SU-DHL-6 (cell line): ENCODE results near the gene ZNF276.

Experiments used
- H2AFZ ChIP-seq: fragments of 200-600 bp; sonication (generic); 2 replicates; pipeline ENCODE4 v1.6.1; 2014; ENCODE audit warnings: low read depth, mild to moderate bottlenecking, moderate library complexity, mixed read lengths, antibody characterized with exemption, low read length; ENCODE audit not compliant: severe bottlenecking
- H3F3A ChIP-seq: fragments of 200-600 bp; shearing (Covaris generic); 2 replicates; pipeline ENCODE4 v1.6.0; 2016; ENCODE audit warnings: antibody characterized with exemption, mild to moderate bottlenecking; ENCODE audit not compliant: insufficient read depth
- H3K27ac ChIP-seq: fragments of 200-600 bp; sonication (generic); 2 replicates; pipeline ENCODE4 v1.5.1; 2016; ENCODE audit warnings: low read depth, mild to moderate bottlenecking, low read length, moderate library complexity, mixed read lengths
- H3K27me3 ChIP-seq: fragments of 200-600 bp; sonication (generic), shearing (Covaris generic); 2 replicates; pipeline ENCODE4 v1.6.0; 2014; ENCODE audit warnings: mild to moderate bottlenecking, low read length
- H3K36me3 ChIP-seq: fragments of 200-600 bp; sonication (generic); 2 replicates; pipeline ENCODE4 v1.6.1; 2014; ENCODE audit warnings: mild to moderate bottlenecking, low read length, mixed read lengths
- H3K4me2 ChIP-seq: fragments of 300-600, 200-600 bp; shearing (Covaris generic), sonication (generic); 2 replicates; pipeline ENCODE4 v1.6.0; 2014; ENCODE audit warnings: low read length, low read depth, mild to moderate bottlenecking; ENCODE audit not compliant: poor library complexity, severe bottlenecking
- H3K4me3 ChIP-seq: fragments of 200-600 bp; sonication (generic); 2 replicates; pipeline ENCODE4 v1.5.1; 2014; ENCODE audit warnings: antibody characterized with exemption, low read length, mild to moderate bottlenecking, mixed read lengths; ENCODE audit not compliant: insufficient read depth, poor library complexity, severe bottlenecking
- H3K79me2 ChIP-seq: fragments of 200-600 bp; sonication (generic); 2 replicates; pipeline ENCODE4 v1.6.1; 2014; ENCODE audit warnings: mild to moderate bottlenecking, low read length, moderate library complexity; ENCODE audit not compliant: insufficient read depth
- H3K9ac ChIP-seq: fragments of 200-600 bp; sonication (generic); 2 replicates; pipeline ENCODE4 v1.7.0; 2014; ENCODE audit warnings: mild to moderate bottlenecking, low read length
- H3K9me2 ChIP-seq: fragments of 200-600 bp; sonication (generic); replicated peaks from 2 replicates; pipeline ENCODE4 v1.6.1; 2014; ENCODE audit warnings: low read length; ENCODE audit not compliant: insufficient read depth
- H3K9me3 ChIP-seq: fragments of 200-600 bp; sonication (generic); 2 replicates; pipeline ENCODE4 v1.6.1; 2014; ENCODE audit warnings: low read length, mixed read lengths; ENCODE audit not compliant: insufficient read depth
- H4K20me1 ChIP-seq: fragments of 200-600 bp; sonication (generic); 2 replicates; pipeline ENCODE4 v1.6.1; 2014; ENCODE audit warnings: low read depth, mild to moderate bottlenecking, antibody characterized with exemption, low read length, moderate library complexity, mixed read lengths
- EZH2phosphoT487 ChIP-seq: fragments of 200-600 bp; sonication (generic), shearing (Covaris generic); conservative IDR thresholded peaks from 2 replicates; pipeline ENCODE4 v1.6.1; 2018; ENCODE audit warnings: mild to moderate bottlenecking, antibody characterized with exemption, low read length, moderate library complexity, mixed read lengths
- TF ChIP-seq, protein P1 (sequence below): fragments of 200-600 bp; sonication (generic); IDR thresholded peaks from one replicate; pipeline ENCODE4 v1.5.1; 2017; ENCODE audit warnings: antibody characterized with exemption, mild to moderate bottlenecking, low read length, moderate library complexity; ENCODE audit not compliant: insufficient read depth, poor library complexity, severe bottlenecking

The ZNF276 gene

DNA sequence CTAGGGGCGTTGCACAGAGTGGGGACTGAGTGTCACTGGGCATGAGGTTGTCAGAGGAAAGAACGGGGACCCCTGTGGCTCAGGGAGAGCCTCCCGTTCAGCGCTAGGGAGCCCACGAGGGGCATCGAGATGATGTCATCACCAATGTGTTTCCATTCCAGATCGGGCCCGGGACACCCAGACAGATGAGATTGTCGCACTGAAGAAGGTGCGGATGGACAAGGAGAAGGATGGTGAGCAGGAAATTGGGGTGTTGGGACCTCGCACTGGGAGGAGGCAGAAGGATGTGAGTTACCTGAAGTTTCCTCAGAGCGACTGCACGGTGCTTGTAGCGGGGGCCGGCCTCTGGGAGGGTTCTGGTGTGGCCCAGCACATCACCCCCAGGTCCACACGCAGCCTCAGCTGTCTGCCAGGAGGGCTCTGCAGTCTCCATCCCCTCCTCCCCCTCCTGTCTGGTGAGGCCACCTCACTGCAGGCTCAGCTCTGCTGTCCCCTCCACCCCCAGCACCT, 30.9 kb upstream of the ZNF276 start:
- no peak overlapping the region for H3K4me3 ChIP-seq
- no peak overlapping the region for H2AFZ ChIP-seq
- H3K9me2 ChIP-seq: no peaks in the 10 kb centered on the region
- TF ChIP-seq, protein P1, sequence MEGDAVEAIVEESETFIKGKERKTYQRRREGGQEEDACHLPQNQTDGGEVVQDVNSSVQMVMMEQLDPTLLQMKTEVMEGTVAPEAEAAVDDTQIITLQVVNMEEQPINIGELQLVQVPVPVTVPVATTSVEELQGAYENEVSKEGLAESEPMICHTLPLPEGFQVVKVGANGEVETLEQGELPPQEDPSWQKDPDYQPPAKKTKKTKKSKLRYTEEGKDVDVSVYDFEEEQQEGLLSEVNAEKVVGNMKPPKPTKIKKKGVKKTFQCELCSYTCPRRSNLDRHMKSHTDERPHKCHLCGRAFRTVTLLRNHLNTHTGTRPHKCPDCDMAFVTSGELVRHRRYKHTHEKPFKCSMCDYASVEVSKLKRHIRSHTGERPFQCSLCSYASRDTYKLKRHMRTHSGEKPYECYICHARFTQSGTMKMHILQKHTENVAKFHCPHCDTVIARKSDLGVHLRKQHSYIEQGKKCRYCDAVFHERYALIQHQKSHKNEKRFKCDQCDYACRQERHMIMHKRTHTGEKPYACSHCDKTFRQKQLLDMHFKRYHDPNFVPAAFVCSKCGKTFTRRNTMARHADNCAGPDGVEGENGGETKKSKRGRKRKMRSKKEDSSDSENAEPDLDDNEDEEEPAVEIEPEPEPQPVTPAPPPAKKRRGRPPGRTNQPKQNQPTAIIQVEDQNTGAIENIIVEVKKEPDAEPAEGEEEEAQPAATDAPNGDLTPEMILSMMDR: no peak
- no peak for TF ChIP-seq EZH2phosphoT487
- H3K27me3 ChIP-seq: no peaks in the 10 kb centered on the region
- no peak overlapping the region for H3K4me2 ChIP-seq
- H3F3A ChIP-seq: peaks cover 4% of the 10 kb centered on the region
- no peak overlapping the region for H3K9ac ChIP-seq
- H3K27ac ChIP-seq: no peak overlapping the region
- H3K79me2 ChIP-seq: peaks cover 8% of the 10 kb centered on the region
- no peaks in the 10 kb centered on the region for H4K20me1 ChIP-seq
- H3K9me3 ChIP-seq: no peaks in the 10 kb centered on the region
- H3K36me3 ChIP-seq: no peaks in the 10 kb centered on the region; the same call in 1 of the 2 replicates

DNA sequence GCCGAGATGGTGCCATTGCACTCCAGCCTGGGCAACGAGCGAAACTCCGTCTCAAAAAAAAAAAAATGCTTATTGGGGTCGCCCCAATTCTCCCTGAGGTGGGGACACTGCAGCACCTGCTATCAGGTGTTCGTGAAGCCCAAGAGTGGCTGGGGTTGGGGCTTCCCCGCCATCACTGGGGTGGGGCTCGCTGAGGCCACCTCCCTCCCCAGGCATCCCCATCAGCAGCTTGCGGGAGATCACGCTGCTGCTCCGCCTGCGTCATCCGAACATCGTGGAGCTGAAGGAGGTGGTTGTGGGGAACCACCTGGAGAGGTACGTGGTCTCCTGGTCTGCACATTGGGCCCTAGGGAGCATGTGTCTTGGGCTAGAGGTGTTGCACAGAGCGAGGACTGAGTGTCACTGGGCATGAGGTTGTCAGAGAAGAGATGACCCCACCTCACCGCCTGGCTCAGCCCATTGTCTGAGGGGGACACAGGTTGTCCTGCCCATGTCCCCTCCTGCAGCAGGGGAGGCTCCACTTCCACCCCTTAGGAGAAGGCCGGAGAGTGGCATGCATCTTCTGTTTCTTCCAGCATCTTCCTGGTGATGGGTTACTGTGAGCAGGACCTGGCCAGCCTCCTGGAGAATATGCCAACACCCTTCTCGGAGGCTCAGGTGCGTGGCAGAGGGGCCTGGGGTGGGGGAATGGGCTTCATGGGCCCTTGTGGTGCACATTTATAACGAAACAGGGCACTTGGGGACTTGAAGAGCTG, 29.9 kb upstream of the ZNF276 start:
- no peaks in the 10 kb centered on the region for H3K9me3 ChIP-seq
- H3K4me2 ChIP-seq: no peak overlapping the region
- no peak overlapping the region for H3K9ac ChIP-seq
- H3K27me3 ChIP-seq: no peaks in the 10 kb centered on the region
- H4K20me1 ChIP-seq: no peaks in the 10 kb centered on the region
- H3K36me3 ChIP-seq: no peaks in the 10 kb centered on the region
- H3F3A ChIP-seq: peaks cover 4% of the 10 kb centered on the region
- no peak overlapping the region for H3K27ac ChIP-seq
- H3K9me2 ChIP-seq: no peaks in the 10 kb centered on the region
- TF ChIP-seq EZH2phosphoT487: no peak
- TF ChIP-seq, protein P1: no peak
- H3K4me3 ChIP-seq: no peak overlapping the region
- no peak overlapping the region for H2AFZ ChIP-seq
- H3K79me2 ChIP-seq: peaks cover 8% of the 10 kb centered on the region

DNA sequence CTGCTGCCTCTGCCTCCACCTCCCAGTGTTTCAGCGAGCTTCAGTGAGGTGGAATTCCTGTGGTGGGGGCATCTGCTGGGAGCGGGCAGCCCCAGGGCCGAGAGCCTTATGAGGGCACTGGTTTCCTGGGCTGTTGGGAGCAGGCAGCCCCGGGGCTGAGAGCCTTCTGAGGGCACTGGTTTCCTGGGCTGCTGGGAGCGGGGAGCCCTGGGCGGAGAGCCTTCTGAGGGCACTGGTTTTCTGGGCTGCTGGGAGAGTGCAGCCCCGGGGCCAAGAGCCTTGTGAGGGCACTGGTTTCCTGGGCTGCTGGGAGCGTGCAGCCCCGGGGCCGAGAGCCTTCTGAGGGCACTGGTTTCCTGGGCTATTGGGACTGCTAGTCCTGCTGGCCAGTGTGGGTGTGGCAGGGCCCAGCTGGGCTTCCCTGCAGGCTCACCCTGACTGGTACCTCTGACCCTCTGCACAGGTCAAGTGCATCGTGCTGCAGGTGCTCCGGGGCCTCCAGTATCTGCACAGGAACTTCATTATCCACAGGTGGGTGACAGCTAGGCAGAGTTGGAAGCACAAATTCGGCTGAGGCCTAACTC, 29.3 kb upstream of the ZNF276 start:
- Histone ChIP-seq H3K4me2 (no peak overlapping the region), H3K4me3 (no peak overlapping the region), H3K36me3 (no peaks in the 10 kb centered on the region), H2AFZ (no peak overlapping the region), H3K9me2 (no peaks in the 10 kb centered on the region), H3F3A (peaks cover 4% of the 10 kb centered on the region; the same call in 1 of the 2 replicates), H3K27me3 (no peaks in the 10 kb centered on the region), H3K27ac (no peak overlapping the region), H4K20me1 (no peaks in the 10 kb centered on the region), H3K9ac (no peak overlapping the region), H3K9me3 (no peaks in the 10 kb centered on the region), H3K79me2 (peaks cover 8% of the 10 kb centered on the region)
- no peak for TF ChIP-seq EZH2phosphoT487
- TF ChIP-seq, protein P1: no peak
